Measurements from ENCODE around the gene IDUA.

GRCh38 chr4:965766-966134 lies 21.1 kb upstream of the IDUA start:
- TF ChIP-seq EZH2 (optimal IDR thresholded peaks at IDR 0.05; ENCODE audit: low read depth, low read length): no peak
- no peak for TF ChIP-seq CTCF (IDR thresholded peaks at IDR 0.05; ENCODE audit: low read length)
- no peak for TF ChIP-seq EZH2phosphoT487 (IDR thresholded peaks at IDR 0.05; ENCODE audit: low read length)
